Bronchus fibroblast of lung (primary cell): ENCODE data around the gene OGDH. TPM values are rescaled to one million over a fixed set of nuclear protein-coding genes. Genes with fewer than 3 reads are reported as not detected.

Experiments used
- total RNA-seq: library from RNA; depleted of rRNA; stranded (reverse); fragments of >200 nt; gene quantifications from 2 replicates; pipeline ENCODE4 v1.2.3, GENCODE V29; 2015

Gene OGDH
- 99.9 and 105 TPM in 2 replicates for total RNA-seq

DNA sequence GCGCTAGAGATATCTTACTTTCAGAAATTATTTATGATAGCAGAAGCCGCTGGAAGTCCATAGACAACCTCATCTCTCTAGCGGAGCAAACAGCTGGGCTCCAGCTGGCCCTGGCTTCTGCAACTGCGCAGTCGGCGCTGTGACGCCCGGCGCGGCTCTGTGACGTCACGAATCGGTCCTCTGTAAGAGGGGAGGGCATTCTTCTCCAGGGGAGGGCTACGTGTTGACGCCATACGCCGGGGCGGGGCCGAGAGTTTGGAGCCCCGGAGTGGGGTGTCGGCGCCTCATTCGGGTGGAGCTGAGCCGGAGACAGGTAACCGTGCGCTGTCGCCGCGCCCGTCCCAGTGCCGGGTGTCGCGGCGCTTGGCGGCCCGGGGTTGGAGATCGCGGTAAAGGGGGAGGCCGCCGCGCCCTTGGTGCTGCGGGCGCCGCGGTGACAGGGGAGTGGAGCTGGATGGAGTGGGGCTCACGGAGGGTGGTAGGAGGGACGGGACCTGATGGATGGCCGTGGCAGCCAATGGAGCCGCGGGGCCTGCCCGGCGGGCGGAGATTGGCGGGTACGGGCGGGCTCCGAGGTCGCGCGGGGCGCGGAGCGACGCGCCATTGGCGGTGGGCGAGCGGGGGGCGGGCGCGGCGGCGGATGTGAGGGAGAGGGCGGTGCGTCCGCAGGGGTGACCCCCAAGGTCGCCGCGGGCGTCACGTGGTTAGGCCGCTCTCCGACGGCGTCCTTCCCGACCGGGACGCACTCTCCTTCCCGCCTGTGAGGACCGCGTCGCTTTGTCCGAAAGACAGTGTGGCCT is at the start of gene OGDH:
TSS of gene OGDH (plus strand) at position 287 of the 800 bp plus-strand sequence. CDS start 17,717 bp downstream, outside the sequence.

DNA sequence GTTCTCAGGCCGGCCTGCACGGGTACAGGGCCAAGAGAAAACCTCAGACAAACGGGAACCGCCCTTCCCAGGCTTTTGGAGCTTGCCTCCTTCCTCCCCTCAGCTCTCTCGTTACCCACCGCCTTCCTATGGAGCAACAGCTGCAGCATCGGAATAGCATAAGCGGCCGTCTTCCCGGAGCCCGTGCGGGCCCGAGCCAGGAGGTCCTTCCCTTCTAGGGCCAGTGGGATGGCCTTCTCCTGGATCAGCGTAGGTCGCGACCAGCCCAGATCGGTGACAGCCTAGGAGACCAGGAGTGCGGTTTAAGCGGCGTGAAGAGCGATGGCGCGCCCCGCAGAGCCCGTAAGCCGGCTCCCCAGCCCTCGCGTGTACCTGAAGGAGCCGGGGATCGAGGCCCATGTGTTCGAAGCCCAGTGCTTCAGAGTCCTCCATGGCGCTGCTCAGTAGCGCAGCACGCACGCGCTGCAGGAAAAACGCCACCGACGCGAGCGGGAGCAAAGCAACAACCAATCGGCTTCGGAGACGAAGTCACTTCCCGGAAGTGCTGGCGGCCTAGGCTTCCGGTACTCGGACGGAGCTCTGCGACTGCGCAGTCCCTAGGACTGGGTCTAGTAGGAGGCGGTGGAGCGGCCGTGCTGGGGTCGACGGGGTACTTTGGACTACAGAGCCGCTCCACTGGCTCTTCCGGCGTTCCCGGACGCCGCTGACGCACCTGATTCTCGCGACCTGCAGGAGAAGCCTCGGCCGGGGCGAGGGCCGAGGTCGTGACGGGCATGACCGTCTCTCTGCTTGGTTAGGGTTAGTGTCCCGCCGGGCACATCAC is 32.8 kb upstream of the OGDH start, which contains the start of gene DDX56:
TSS of gene DDX56 (minus strand) at position 445 of the 823 bp plus-strand sequence. CDS start at position 432, 13 bp downstream.

DNA sequence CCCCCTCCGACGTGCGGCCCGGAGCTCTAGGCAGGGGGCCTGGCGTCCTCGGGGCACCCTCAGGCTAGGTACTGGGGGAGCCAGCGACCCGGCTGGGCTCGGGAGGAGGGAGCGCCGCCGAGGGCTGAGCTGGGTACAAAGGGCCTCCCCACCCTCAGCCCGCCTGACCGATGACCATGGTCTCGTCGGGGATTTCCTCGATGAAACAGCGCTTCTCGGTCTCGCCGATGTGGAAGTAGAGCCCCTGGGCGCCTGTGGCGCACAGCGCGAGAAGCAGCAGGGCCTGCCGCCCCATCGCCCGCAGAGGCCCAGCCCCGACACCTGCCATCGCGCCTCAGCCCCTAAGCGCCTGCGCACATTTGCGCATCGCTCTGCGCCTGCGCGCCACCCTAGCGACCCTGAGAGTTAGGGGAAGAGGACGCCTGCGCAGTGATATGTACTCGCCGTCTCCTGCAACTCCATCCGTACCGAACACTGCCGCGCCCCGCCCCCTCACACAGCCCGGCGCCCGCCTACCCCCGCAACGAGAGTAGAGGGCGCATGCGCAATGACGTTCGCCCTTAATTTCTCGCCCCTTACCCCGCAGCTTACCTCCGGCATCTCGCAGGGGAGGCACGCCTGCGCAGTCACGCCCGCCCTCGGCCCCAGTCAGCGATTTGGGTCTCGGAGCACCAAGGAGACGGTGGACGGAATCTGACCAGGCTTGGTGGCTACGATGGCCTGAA is 24.4 kb upstream of the OGDH start, which contains the start of gene TMED4:
TSS of gene TMED4 (minus strand) at position 353 of the 725 bp plus-strand sequence. CDS start at position 328, 25 bp downstream.

DNA sequence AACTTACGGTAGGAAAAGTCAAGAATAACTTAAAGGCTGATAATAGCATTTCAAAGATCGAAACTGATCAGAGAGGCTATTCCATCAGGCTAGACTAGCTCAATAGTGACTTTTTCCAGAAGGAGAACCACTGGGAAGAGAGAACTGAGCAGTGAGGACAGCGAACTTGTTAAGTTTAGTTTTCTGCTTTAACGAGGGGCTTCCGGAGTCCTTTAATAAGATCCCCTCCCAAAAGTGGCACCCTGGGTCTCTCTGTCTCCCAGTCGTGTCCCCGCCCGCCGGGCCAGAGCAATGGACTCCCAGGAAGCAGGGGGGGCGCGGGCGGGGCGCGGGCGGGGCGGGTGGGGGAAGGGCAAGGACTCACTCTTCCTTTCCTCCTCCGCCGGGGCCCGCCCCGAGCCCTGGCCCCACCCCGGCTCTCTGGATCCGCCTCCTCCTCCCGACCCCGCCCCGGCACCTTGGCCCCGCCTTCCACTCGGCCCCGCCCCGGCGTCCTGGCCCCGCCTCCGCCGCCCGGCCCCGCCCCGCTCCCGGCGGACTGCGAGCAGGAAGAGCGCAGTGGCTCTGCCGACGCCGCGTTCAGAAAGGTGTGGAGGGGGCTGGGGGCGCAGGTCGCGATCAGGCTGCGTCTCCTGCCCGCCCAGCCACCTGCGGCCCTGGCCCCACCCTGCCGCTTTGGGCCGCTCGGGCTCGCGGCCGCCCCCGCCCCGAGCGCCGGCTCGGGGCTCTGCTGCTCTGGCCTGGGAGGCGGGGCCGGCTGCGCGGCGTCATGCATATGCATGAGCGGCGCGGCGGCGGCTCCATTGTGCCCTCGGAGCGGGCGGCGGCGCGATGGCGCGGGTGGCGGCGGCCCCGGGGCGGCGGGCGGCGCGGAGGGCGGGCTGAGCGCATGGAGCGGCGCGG is 141.9 kb downstream of the OGDH start, which contains the start of gene ZMIZ2:
TSS of gene ZMIZ2 (plus strand) at position 803 of the 903 bp plus-strand sequence. CDS start 7,403 bp downstream, outside the sequence.

Other genes with a start within 250 kb of the OGDH start
- 44.6 and 46.4 TPM in 2 replicates for gene NUDCD3, start 116.0 kb upstream of the OGDH start, total RNA-seq
- not detected in 2 replicates for gene NPC1L1, start 65.3 kb upstream of the OGDH start, total RNA-seq
- 60.2 and 64.1 TPM in 2 replicates for gene DDX56, start 32.7 kb upstream of the OGDH start, total RNA-seq
- gene TMED4, start 24.4 kb upstream of the OGDH start, total RNA-seq = 70.0 and 94.7 TPM in 2 replicates
- 16.0 and 21.3 TPM in 2 replicates for gene ZMIZ2, start 142.2 kb downstream of the OGDH start, total RNA-seq
- 3,457 and 3,797 TPM in 2 replicates for gene PPIA, start 190.1 kb downstream of the OGDH start, total RNA-seq
- gene H2AZ2, start 241.5 kb downstream of the OGDH start, total RNA-seq = 260 TPM in 2 replicates